Measurements from ENCODE around the gene OR8U1. TPM values are rescaled to one million over a fixed set of nuclear protein-coding genes. Genes with fewer than 3 reads are reported as not detected.

Gene OR8U1
- total RNA-seq (not detected), total RNA-seq (0 reads per million in 29 experiments)
- not detected for total RNA-seq (2013)

DNA sequence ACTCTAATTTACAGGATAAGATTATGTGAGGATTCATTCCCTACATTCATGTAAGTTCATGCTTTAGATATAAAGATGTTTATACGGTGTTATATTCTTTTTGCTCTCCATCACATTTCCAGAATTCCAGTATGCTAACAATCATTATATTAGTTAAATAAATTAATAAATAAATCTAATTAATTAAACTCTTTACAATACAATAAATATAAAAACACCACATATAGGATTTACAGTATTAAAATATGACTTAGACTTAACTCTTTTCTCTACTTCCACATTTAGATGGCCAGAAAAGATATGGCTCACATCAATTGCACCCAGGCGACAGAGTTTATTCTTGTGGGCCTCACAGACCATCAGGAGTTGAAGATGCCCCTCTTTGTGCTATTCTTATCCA lies at the start of gene OR8U1:
TSS of gene OR8U1 (plus strand) at position 301 of the 400 bp plus-strand sequence. CDS start at position 301, 0 bp downstream.
- no peaks in the 10 kb centered on the region for H3K36me3 ChIP-seq (ENCODE audit: control insufficient read depth in 2 of 2, extremely low read depth in 1 of 2, insufficient read depth in 1 of 2, low read length in 1 of 2)
- H3K36me3 Mint-ChIP-seq = no peaks in the 10 kb centered on the region
- no peaks in the 10 kb centered on the region for H3K27me3 ChIP-seq (replicated peaks in 1 of 2; ENCODE audit: control insufficient read depth in 2 of 2, extremely low read depth in 1 of 2, insufficient read depth in 2 of 2, low read length in 1 of 2)
- no peak for ATAC-seq (replicated peaks in 1 of 4)
- H3K9me3 ChIP-seq = no peaks in the 10 kb centered on the region
- no peaks in the 10 kb centered on the region for H3K27me3 Mint-ChIP-seq
- no peak within 1 kb of the TSS for H3K27ac Mint-ChIP-seq
- ChIA-PET POLR2A (no interaction called here), CTCF (no interaction called here)
- H3K4me1 Mint-ChIP-seq = no peaks in the 10 kb centered on the region
- no peaks in the 10 kb centered on the region for H3K4me1 ChIP-seq (ENCODE audit: control insufficient read depth in 1 of 2, extremely low read depth in 1 of 2, insufficient read depth in 2 of 2, low read length in 2 of 2)
- peaks cover 11 to 28% (median 14%) of the 10 kb centered on the region in 3 donors for H3K9me3 Mint-ChIP-seq
- DNase-seq = no peak
- WGBS (ENCODE audit: insufficient coverage) = 38% methylated on average over 1 of the region's 2 CpGs
- no peak within 1 kb of the TSS for H3K27ac ChIP-seq (ENCODE audit: low read length)
- H3K4me3 Mint-ChIP-seq = no peak within 1 kb of the TSS
- H3K4me3 ChIP-seq (ENCODE audit: control insufficient read depth in 1 of 2, extremely low read depth in 1 of 2, low read length in 1 of 2) = no peak within 1 kb of the TSS

DNA sequence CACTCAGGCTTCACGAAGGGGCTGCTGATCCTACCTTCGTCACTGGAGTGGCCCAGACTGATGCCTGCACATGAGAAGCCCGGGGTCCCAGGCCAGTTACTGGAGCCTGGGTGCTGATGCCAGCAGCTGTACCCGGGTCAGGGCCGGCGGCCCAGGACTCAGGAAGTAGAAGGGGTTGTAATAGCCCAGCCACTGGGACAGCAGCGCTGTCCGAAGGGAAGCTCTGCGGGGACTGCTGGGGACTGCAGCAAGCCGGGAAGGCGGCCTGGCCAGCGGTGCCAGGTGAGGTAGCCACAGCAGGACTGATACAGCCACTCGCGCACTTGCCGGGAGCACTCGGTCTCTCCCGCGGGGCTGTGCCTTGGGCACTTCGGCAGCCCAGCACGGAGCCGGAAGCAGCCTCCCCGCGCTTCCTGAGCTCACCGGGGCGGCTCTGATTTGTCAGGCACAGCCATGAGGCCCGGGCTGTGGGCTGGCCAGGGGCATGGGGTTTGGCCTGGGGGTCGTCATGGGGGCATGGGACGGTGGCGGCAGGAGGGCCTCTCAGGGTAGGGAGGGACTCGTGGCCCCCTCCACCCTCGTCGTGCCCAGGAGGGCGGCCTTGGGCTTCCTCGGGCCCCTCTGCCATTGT lies 43.4 kb upstream of the OR8U1 start:
- Histone ChIP-seq H3K4me3 (ENCODE audit: control insufficient read depth in 1 of 2, extremely low read depth in 1 of 2, low read length in 1 of 2) (no peak overlapping the region), H3K27ac (ENCODE audit: low read length) (no peak overlapping the region), H3K27me3 (replicated peaks in 1 of 2; ENCODE audit: control insufficient read depth in 2 of 2, extremely low read depth in 1 of 2, insufficient read depth in 2 of 2, low read length in 1 of 2) (no peaks in the 10 kb centered on the region), H3K9me3 (no peaks in the 10 kb centered on the region), H3K4me1 (ENCODE audit: control insufficient read depth in 1 of 2, extremely low read depth in 1 of 2, insufficient read depth in 2 of 2, low read length in 2 of 2) (no peaks in the 10 kb centered on the region), H3K36me3 (ENCODE audit: control insufficient read depth in 2 of 2, extremely low read depth in 1 of 2, insufficient read depth in 1 of 2, low read length in 1 of 2) (no peaks in the 10 kb centered on the region)
- Mint-ChIP-seq H3K4me3 (no peak overlapping the region), H3K4me1 (no peaks in the 10 kb centered on the region), H3K9me3 (peaks cover 7 to 18% (median 8%) of the 10 kb centered on the region in 3 donors), H3K27me3 (no peaks in the 10 kb centered on the region), H3K27ac (no peak overlapping the region), H3K36me3 (no peaks in the 10 kb centered on the region)
- 88% methylated on average over 26 of the region's 34 CpGs for WGBS (ENCODE audit: insufficient coverage)
- ChIA-PET POLR2A (no interaction called here), CTCF (no interaction called here)
- no peak for ATAC-seq (replicated peaks in 1 of 4)
- no peak for DNase-seq

DNA sequence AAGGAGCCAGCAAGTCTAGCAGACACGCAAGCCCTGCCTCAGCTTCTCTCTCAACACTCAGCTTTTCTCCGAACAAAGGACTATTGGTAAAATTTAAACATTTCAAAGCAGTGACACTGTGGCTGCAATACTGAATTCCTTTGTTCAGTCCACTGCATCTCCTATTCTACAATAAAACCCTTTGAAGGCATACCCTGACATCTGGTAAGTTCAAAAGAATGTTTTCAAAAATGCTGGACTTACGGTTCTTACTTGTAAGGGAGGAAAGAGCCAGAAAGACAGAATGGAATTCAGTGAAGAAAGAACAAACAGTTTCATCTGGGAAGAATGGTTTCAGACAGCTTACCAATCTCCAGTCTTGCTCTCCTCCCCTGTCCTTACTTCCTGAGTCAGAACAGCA lies 42.3 kb upstream of the OR8U1 start:
- H3K4me1 Mint-ChIP-seq = no peaks in the 10 kb centered on the region
- DNase-seq (no peak), ATAC-seq (replicated peaks in 1 of 4) (no peak)
- Histone ChIP-seq H3K4me1 (ENCODE audit: control insufficient read depth in 1 of 2, extremely low read depth in 1 of 2, insufficient read depth in 2 of 2, low read length in 2 of 2) (no peaks in the 10 kb centered on the region), H3K36me3 (ENCODE audit: control insufficient read depth in 2 of 2, extremely low read depth in 1 of 2, insufficient read depth in 1 of 2, low read length in 1 of 2) (no peaks in the 10 kb centered on the region), H3K27me3 (replicated peaks in 1 of 2; ENCODE audit: control insufficient read depth in 2 of 2, extremely low read depth in 1 of 2, insufficient read depth in 2 of 2, low read length in 1 of 2) (no peaks in the 10 kb centered on the region), H3K4me3 (ENCODE audit: control insufficient read depth in 1 of 2, extremely low read depth in 1 of 2, low read length in 1 of 2) (no peak overlapping the region), H3K9me3 (peaks cover 3% of the 10 kb centered on the region), H3K27ac (ENCODE audit: low read length) (no peak overlapping the region)
- H3K36me3 Mint-ChIP-seq = no peaks in the 10 kb centered on the region
- no peak overlapping the region for H3K27ac Mint-ChIP-seq
- H3K27me3 Mint-ChIP-seq = no peaks in the 10 kb centered on the region
- no peak overlapping the region for H3K4me3 Mint-ChIP-seq
- H3K9me3 Mint-ChIP-seq = peaks cover 7 to 22% (median 13%) of the 10 kb centered on the region in 3 donors
- CTCF ChIA-PET = no interaction called here
- 77% methylated on average over 2 of the region's 3 CpGs for WGBS (ENCODE audit: insufficient coverage)
- POLR2A ChIA-PET = no interaction called here

DNA sequence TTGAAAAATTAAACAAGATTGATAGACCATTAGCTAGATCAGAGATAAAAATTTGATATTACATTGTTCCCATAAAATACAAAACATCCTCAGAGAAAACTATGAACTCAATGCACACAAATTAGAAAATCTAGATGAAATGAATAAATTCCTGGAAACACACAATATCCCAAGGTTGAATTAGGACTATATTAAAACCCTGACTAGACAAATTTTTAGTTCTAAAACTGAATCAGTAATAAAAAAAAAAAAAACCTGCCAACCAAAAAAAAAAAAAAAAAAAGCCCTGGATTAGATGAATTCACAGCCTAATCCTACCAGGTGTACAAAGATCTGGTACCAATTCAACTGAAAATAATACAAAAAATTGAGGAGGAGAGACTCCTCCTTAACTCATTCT lies 35.1 kb upstream of the OR8U1 start:
- H3K4me3 Mint-ChIP-seq = no peak overlapping the region
- ChIA-PET CTCF (no interaction called here), POLR2A (no interaction called here)
- H3K4me1 ChIP-seq (ENCODE audit: control insufficient read depth in 1 of 2, extremely low read depth in 1 of 2, insufficient read depth in 2 of 2, low read length in 2 of 2) = no peaks in the 10 kb centered on the region
- no peaks in the 10 kb centered on the region for H3K27me3 ChIP-seq (replicated peaks in 1 of 2; ENCODE audit: control insufficient read depth in 2 of 2, extremely low read depth in 1 of 2, insufficient read depth in 2 of 2, low read length in 1 of 2)
- H3K9me3 Mint-ChIP-seq = peaks cover 22 to 35% (median 28%) of the 10 kb centered on the region in 3 donors
- peaks cover 3% of the 10 kb centered on the region for H3K9me3 ChIP-seq
- no peak overlapping the region for H3K27ac Mint-ChIP-seq
- no peaks in the 10 kb centered on the region for H3K36me3 Mint-ChIP-seq
- no peak for DNase-seq
- no peaks in the 10 kb centered on the region for H3K27me3 Mint-ChIP-seq
- no peak overlapping the region for H3K4me3 ChIP-seq (ENCODE audit: control insufficient read depth in 1 of 2, extremely low read depth in 1 of 2, low read length in 1 of 2)
- no peaks in the 10 kb centered on the region for H3K36me3 ChIP-seq (ENCODE audit: control insufficient read depth in 2 of 2, extremely low read depth in 1 of 2, insufficient read depth in 1 of 2, low read length in 1 of 2)
- H3K4me1 Mint-ChIP-seq = no peaks in the 10 kb centered on the region
- no peak for ATAC-seq (replicated peaks in 1 of 4)
- H3K27ac ChIP-seq (ENCODE audit: low read length) = no peak overlapping the region

DNA sequence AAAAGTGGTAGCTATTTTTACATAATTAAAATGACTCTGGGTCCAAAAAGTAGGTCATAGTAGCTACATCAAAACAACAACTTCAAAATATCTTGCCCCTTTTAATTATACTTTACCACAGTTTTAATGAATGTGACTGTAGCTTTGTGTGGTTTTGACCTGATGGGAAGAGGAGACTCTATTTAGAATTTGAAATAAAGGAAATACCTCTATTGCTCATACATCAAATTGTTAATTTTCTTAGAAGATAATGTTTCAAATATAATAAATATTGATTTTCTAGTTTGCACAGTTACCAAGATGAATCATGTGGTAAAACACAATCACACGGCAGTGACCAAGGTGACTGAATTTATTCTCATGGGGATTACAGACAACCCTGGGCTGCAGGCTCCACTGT lies 29.7 kb upstream of the OR8U1 start, which contains the start of gene OR8K1:
TSS of gene OR8K1 (plus strand) at position 301 of the 400 bp plus-strand sequence. CDS start at position 301, 0 bp downstream.
- Mint-ChIP-seq H3K27ac (no peak within 1 kb of the TSS), H3K27me3 (no peaks in the 10 kb centered on the region), H3K4me1 (no peaks in the 10 kb centered on the region), H3K36me3 (no peaks in the 10 kb centered on the region), H3K4me3 (no peak within 1 kb of the TSS), H3K9me3 (peaks cover 18 to 23% (median 19%) of the 10 kb centered on the region in 3 donors)
- POLR2A ChIA-PET = no interaction called here
- Histone ChIP-seq H3K27me3 (replicated peaks in 1 of 2; ENCODE audit: control insufficient read depth in 2 of 2, extremely low read depth in 1 of 2, insufficient read depth in 2 of 2, low read length in 1 of 2) (no peaks in the 10 kb centered on the region), H3K4me1 (ENCODE audit: control insufficient read depth in 1 of 2, extremely low read depth in 1 of 2, insufficient read depth in 2 of 2, low read length in 2 of 2) (no peaks in the 10 kb centered on the region), H3K9me3 (no peaks in the 10 kb centered on the region), H3K36me3 (ENCODE audit: control insufficient read depth in 2 of 2, extremely low read depth in 1 of 2, insufficient read depth in 1 of 2, low read length in 1 of 2) (no peaks in the 10 kb centered on the region), H3K27ac (ENCODE audit: low read length) (no peak within 1 kb of the TSS), H3K4me3 (ENCODE audit: control insufficient read depth in 1 of 2, extremely low read depth in 1 of 2, low read length in 1 of 2) (no peak within 1 kb of the TSS)
- DNase-seq = no peak
- CTCF ChIA-PET = no interaction called here
- no CpG with 5 or more reads among the region's 1 CpG for WGBS (ENCODE audit: insufficient coverage)
- ATAC-seq (replicated peaks in 1 of 4) = no peak

DNA sequence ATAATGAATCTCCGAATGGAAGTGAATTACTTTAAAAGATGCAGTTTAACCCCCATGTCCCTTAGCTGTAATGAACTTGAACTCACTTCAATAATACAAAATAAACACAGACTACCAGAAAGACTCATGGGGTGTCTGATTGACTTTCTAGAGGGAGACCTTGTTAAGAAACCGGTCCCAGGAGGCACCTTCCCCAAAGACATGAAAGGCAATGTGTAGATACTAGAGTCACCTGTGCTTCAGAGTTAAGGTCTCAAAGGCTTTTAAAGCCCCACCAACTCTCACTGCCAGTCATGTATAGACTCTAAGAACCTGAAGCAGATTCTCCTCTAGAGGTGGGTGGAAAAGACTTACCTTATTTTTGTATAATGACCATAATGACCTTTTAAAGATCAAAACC lies 21.4 kb upstream of the OR8U1 start, which contains the start of gene OR8J1:
TSS of gene OR8J1 (plus strand) at position 301 of the 400 bp plus-strand sequence. CDS start 5,956 bp downstream, outside the sequence.
- ChIA-PET POLR2A (no interaction called here), CTCF (no interaction called here)

More for the DNA sequence above, 21.4 kb upstream of the OR8U1 start, which contains the start of gene OR8J1:
- DNase-seq (no peak), ATAC-seq (replicated peaks in 1 of 4) (no peak)
- H3K4me1 ChIP-seq (ENCODE audit: control insufficient read depth in 1 of 2, extremely low read depth in 1 of 2, insufficient read depth in 2 of 2, low read length in 2 of 2) = no peaks in the 10 kb centered on the region
- no peaks in the 10 kb centered on the region for H3K27me3 Mint-ChIP-seq
- no peaks in the 10 kb centered on the region for H3K4me1 Mint-ChIP-seq
- no CpG with 5 or more reads among the region's 2 CpGs for WGBS (ENCODE audit: insufficient coverage)
- no peak within 1 kb of the TSS for H3K27ac ChIP-seq (ENCODE audit: low read length)
- peaks cover 12 to 15% (median 13%) of the 10 kb centered on the region in 3 donors for H3K9me3 Mint-ChIP-seq
- no peak within 1 kb of the TSS for H3K27ac Mint-ChIP-seq
- H3K9me3 ChIP-seq = no peaks in the 10 kb centered on the region
- H3K36me3 ChIP-seq (ENCODE audit: control insufficient read depth in 2 of 2, extremely low read depth in 1 of 2, insufficient read depth in 1 of 2, low read length in 1 of 2) = no peaks in the 10 kb centered on the region
- H3K4me3 Mint-ChIP-seq = no peak within 1 kb of the TSS
- no peaks in the 10 kb centered on the region for H3K27me3 ChIP-seq (replicated peaks in 1 of 2; ENCODE audit: control insufficient read depth in 2 of 2, extremely low read depth in 1 of 2, insufficient read depth in 2 of 2, low read length in 1 of 2)
- no peaks in the 10 kb centered on the region for H3K36me3 Mint-ChIP-seq
- no peak within 1 kb of the TSS for H3K4me3 ChIP-seq (ENCODE audit: control insufficient read depth in 1 of 2, extremely low read depth in 1 of 2, low read length in 1 of 2)

All from T-cell (primary cell).